Suprapubic skin (tissue), 3 donors: ENCODE measurements around the gene GPX1.
"Not testable (repeated sequence)": the region's sequence is repeated elsewhere in the genome, so short reads cannot be mapped to it uniquely, and the experiment has no call there.

Experiments used
- POLR2AphosphoS5 ChIP-seq, 3 donors: sonication (generic); formaldehyde crosslinking; IDR thresholded peaks; one replicate each; pipeline ENCODE4 v1.6.1; 2017; ENCODE audit warnings: antibody characterized with exemption in 3 of 3
- TF ChIP-seq, protein P1 (sequence below), 2 donors: fragments of 200-600 bp in 1 of 2; fragments of 450-650 bp in 1 of 2; sonication (generic) in 1 of 2; IDR thresholded peaks; one replicate each; pipeline ENCODE4 v1.5.1; 2016 to 2019; ENCODE audit warnings: antibody characterized with exemption in 2 of 2, mild to moderate bottlenecking in 1 of 2, moderate library complexity in 1 of 2

DNA sequence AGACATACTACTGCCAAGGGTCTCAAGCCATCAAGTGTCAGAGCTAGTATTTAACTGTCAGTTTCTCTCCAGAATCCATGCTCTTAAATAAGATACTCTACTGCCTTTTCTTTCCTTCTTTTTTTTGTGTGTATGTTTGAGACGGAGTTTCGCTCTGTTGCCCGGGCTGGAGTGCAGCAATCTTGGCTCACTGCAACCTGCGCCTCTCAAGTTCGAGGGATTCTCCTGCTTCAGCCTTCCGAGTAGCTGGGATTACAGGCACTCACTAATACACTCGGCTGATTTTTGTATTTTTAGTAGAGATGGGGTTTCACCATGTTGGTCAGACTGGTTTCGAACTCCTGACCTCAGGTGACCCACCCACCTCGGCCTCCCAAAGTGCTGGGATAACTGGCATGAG lies 47.4 kb upstream of the GPX1 start:
- not testable (repeated sequence) for TF ChIP-seq POLR2AphosphoS5 (IDR thresholded peaks at IDR 0.05)
- TF ChIP-seq, protein P1, sequence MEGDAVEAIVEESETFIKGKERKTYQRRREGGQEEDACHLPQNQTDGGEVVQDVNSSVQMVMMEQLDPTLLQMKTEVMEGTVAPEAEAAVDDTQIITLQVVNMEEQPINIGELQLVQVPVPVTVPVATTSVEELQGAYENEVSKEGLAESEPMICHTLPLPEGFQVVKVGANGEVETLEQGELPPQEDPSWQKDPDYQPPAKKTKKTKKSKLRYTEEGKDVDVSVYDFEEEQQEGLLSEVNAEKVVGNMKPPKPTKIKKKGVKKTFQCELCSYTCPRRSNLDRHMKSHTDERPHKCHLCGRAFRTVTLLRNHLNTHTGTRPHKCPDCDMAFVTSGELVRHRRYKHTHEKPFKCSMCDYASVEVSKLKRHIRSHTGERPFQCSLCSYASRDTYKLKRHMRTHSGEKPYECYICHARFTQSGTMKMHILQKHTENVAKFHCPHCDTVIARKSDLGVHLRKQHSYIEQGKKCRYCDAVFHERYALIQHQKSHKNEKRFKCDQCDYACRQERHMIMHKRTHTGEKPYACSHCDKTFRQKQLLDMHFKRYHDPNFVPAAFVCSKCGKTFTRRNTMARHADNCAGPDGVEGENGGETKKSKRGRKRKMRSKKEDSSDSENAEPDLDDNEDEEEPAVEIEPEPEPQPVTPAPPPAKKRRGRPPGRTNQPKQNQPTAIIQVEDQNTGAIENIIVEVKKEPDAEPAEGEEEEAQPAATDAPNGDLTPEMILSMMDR (IDR thresholded peaks at IDR 0.05): not testable (repeated sequence)
